ENCODE data around the gene SNX9. TPM values are rescaled to one million over a fixed set of nuclear protein-coding genes. Genes with fewer than 3 reads are reported as not detected.
"Not testable (repeated sequence)": the region's sequence is repeated elsewhere in the genome, so short reads cannot be mapped to it uniquely, and the experiment has no call there.

Gene SNX9
- total and polyA plus RNA-seq, 2 donors (not counting 1 experiment from before 2014, with no cell fraction given), result 10.0 to 50.7 TPM

- H3K4me1 Mint-ChIP-seq; H3K4me2 ChIP-seq (replicated peaks; ENCODE audit: low read depth, low read length, poor library complexity, severe bottlenecking); H3K27me3 ChIP-seq (replicated peaks in 1 of 4; ENCODE audit: control extremely low read depth in 1 of 4, control insufficient read depth in 3 of 4, insufficient read depth in 4 of 4, low read length in 3 of 4); DNase-seq; H3K4me3 Mint-ChIP-seq; H3K4me3 ChIP-seq (ENCODE audit: control extremely low read depth in 1 of 5, extremely low read depth in 1 of 5, insufficient read depth in 1 of 5, low read depth in 2 of 5, low read length in 4 of 5); H3K79me2 ChIP-seq (ENCODE audit: control insufficient read depth, insufficient read depth, low read length); H3K9me3 Mint-ChIP-seq (ENCODE audit: insufficient read depth); intact Hi-C loops (cut with micrococcal nuclease); ATAC-seq (ENCODE audit: low read depth); H3K4me1 ChIP-seq (ENCODE audit: control insufficient read depth in 2 of 2, insufficient read depth in 2 of 2, low read length in 2 of 2); H3K9me3 ChIP-seq (ENCODE audit: control extremely low read depth in 1 of 3, control insufficient read depth in 2 of 3, insufficient read depth in 1 of 3, low read length in 2 of 3); H3K9ac ChIP-seq (ENCODE audit: low read length); H3K27ac Mint-ChIP-seq; H3K27ac ChIP-seq (ENCODE audit: low read length in 2 of 2); POLR2A ChIA-PET; H4K20me1 ChIP-seq (ENCODE audit: control insufficient read depth, insufficient read depth, low read length, poor library complexity, severe bottlenecking); H2AFZ ChIP-seq (ENCODE audit: insufficient read depth, low read depth, low read length, poor library complexity, severe bottlenecking); H3K27me3 Mint-ChIP-seq: not testable (repeated sequence)
- H3K36me3 ChIP-seq (replicated peaks in 1 of 2; ENCODE audit: control extremely low read depth in 1 of 2, control insufficient read depth in 1 of 2, extremely low read depth in 1 of 2, insufficient read depth in 2 of 2, low read length in 1 of 2), result peaks cover 0 to 49% of the 10 kb centered on the region in 2 experiments
- CTCF ChIA-PET, result interaction anchor here (3.3 kb wide), 1 partner anchor 27 kb away, joined by 8 read pairs; no protein-coding TSS in a partner anchor
- no CpG with 5 or more reads among the region's 4 CpGs for WGBS (ENCODE audit: insufficient coverage)
Measured at GRCh38 chr6:157900751-157901150, 77.7 kb downstream of the SNX9 start.

- H4K20me1 ChIP-seq (ENCODE audit: control insufficient read depth, insufficient read depth, low read length, poor library complexity, severe bottlenecking), result no peaks in the 10 kb centered on the region
- H3K27me3 ChIP-seq (replicated peaks in 1 of 4; ENCODE audit: control extremely low read depth in 1 of 4, control insufficient read depth in 3 of 4, insufficient read depth in 4 of 4, low read length in 3 of 4), result no peaks in the 10 kb centered on the region
- H3K4me1 ChIP-seq (ENCODE audit: control insufficient read depth in 2 of 2, insufficient read depth in 2 of 2, low read length in 2 of 2), result peaks cover 13 to 17% of the 10 kb centered on the region in 2 donors
- H3K27ac ChIP-seq (ENCODE audit: low read length in 2 of 2), result no peak overlapping the region
- Mint-ChIP-seq H3K27ac (no peak overlapping the region), H3K9me3 (ENCODE audit: insufficient read depth) (no peaks in the 10 kb centered on the region), H3K4me1 (peaks cover 21% of the 10 kb centered on the region), H3K27me3 (no peaks in the 10 kb centered on the region), H3K4me3 (no peak overlapping the region)
- POLR2A ChIA-PET, result no interaction called here
- 100% methylated on average over 2 of the region's 4 CpGs for WGBS (ENCODE audit: insufficient coverage)
- intact Hi-C loops (cut with micrococcal nuclease), result no loop called here
- peaks cover 1 to 44% of the 10 kb centered on the region in 2 experiments for H3K36me3 ChIP-seq (replicated peaks in 1 of 2; ENCODE audit: control extremely low read depth in 1 of 2, control insufficient read depth in 1 of 2, extremely low read depth in 1 of 2, insufficient read depth in 2 of 2, low read length in 1 of 2)
- DNase-seq (no peak), ATAC-seq (ENCODE audit: low read depth) (no peak)
- H2AFZ ChIP-seq (ENCODE audit: insufficient read depth, low read depth, low read length, poor library complexity, severe bottlenecking), result no peak overlapping the region
- H3K4me2 ChIP-seq (replicated peaks; ENCODE audit: low read depth, low read length, poor library complexity, severe bottlenecking), result no peak overlapping the region
- CTCF ChIA-PET, result interaction anchor here (0.9 to 1.3 kb wide), 2 partner anchors 145 to 150 kb away, joined by 3 read pairs; no protein-coding TSS in a partner anchor
- no peak overlapping the region for H3K9ac ChIP-seq (ENCODE audit: low read length)
- no peaks in the 10 kb centered on the region for H3K9me3 ChIP-seq (ENCODE audit: control extremely low read depth in 1 of 3, control insufficient read depth in 2 of 3, insufficient read depth in 1 of 3, low read length in 2 of 3)
- TF ChIP-seq EZH2 (IDR thresholded peaks at IDR 0.05; ENCODE audit: borderline replicate concordance, insufficient read depth, low read depth, low read length, poor library complexity, severe bottlenecking) (no peak), CTCF (IDR thresholded peaks at IDR 0.05) (no peak)
- H3K4me3 ChIP-seq (ENCODE audit: control extremely low read depth in 1 of 5, extremely low read depth in 1 of 5, insufficient read depth in 1 of 5, low read depth in 2 of 5, low read length in 4 of 5), result no peak overlapping the region
- no peaks in the 10 kb centered on the region for H3K79me2 ChIP-seq (ENCODE audit: control insufficient read depth, insufficient read depth, low read length)
Measured at GRCh38 chr6:157904999-157905398, 82.0 kb downstream of the SNX9 start.

Measured in B cell (primary cell).